GM18498 (cell line): ENCODE results near the gene POLE.

Source experiments
- ATAC-seq: cut with Tn5 transposase; IDR thresholded peaks from one replicate; pipeline ENCODE4 v1.9.1; 2021; ENCODE audit warnings: mild to moderate bottlenecking, moderate library complexity; ENCODE audit not compliant: unreplicated experiment

The POLE gene

DNA sequence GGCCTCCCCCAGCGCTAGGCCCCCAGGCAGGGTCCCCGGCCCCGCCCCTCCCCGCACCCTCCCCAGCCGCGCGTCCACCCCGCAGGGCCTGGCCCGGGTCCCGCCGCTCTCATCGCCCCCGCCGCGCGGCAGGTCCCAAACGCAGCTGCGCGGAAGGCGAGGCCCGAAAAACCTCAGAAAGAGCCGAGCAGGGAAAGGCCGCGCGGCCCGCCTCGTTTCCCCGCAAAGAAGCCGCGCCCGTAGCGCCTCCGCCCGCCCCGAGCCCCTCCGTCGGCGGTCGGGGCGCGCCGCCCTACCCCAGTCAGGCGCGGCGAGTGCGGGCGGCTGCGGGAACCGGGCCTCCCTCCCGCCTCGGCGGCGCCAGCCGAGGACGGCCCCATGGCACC is 324 bp downstream of the POLE start:
- peak; percentile 19 for ATAC-seq

- no peak for ATAC-seq
These were observed 1.7 kb downstream of the POLE start for GRCh38 chr12:132685400-132685799.

- ATAC-seq = no peak
These were observed 9.7 kb downstream of the POLE start for GRCh38 chr12:132677492-132677891.

- no peak for ATAC-seq
These were observed 11.2 kb downstream of the POLE start for GRCh38 chr12:132675757-132676432.

GRCh38 chr12:132674561-132674960 is 12.6 kb downstream of the POLE start:
- ATAC-seq = no peak

DNA sequence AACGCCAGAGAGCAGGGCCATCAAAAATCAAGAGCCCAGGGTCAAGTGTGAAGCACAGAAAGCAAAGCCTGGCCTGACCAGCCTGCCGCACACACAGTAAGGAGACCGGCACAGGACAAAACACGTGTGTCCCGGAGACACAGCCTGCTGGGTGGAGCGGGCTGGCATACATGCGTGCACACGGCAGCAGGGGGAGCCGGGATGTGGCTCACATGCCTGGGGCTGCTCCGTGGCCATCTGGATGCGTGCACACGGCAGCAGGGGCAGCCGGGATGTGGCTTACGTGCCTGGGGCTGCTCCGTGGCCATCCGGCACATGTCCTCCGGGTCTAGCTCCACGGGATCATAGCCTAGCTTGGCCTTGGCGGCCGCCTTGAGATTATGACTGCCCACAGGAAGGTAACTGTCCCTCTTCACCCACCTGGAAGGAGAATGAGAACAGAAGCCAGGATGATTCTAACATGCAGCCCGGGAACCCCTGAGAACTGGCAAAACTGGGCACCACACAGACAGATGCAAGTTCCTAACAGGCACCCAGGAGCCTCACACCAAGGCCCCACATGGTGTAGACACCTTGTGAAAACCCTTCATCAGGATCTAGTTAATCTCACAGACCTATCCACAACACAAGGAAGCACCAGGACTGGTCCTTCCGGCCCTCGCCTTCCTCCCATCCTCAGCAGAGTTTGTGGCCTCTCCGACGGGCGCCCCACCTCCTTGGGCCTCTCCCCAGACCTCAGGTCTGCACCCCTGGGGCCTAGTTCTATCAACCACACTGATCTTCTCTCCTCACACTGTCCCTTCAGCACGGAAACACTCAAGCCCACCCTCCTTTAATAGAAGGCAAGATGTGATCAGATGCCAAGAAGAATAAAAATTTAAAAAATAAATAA is 13.6 kb downstream of the POLE start:
- ATAC-seq = no peak

DNA sequence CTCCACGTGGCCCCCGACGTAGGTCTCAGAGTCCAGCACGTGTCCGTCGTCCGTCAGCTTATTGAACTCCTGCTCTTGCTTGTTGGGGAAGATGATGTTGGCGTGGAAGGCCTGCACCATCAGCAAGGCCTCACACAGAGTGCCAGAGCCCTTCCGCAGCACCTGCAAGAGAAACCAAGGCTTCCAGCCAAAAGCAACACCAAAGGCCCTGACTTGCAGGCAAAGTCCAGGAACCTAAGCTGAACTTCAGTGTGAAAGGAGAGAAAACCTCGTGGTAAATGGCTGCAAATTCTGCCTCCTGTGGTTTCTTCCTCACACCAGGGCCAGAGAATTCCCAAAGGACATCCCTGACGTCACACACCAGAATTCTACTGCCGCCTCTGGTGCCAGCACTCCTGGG is 14.5 kb downstream of the POLE start:
- ATAC-seq = no peak

DNA sequence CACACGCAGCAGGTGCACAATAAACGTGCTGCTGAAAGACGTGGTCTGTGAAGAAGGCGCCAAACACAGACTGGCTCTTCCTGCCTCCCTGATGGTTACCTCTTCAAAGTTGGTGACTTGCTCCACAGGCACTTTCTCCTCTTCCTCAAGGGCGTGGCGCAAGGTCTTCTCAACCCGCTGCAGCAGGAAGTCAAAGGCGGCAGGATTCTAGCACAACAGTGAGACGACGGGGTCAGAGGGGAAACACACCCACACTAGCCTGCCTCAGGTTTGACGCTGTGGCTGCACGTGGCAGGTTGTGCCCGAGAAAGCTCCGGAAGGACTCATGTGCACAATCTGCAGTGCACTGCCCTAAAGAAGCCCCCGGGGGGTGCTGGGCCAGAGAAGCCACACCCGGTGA is 15.0 kb downstream of the POLE start:
- no peak for ATAC-seq

DNA sequence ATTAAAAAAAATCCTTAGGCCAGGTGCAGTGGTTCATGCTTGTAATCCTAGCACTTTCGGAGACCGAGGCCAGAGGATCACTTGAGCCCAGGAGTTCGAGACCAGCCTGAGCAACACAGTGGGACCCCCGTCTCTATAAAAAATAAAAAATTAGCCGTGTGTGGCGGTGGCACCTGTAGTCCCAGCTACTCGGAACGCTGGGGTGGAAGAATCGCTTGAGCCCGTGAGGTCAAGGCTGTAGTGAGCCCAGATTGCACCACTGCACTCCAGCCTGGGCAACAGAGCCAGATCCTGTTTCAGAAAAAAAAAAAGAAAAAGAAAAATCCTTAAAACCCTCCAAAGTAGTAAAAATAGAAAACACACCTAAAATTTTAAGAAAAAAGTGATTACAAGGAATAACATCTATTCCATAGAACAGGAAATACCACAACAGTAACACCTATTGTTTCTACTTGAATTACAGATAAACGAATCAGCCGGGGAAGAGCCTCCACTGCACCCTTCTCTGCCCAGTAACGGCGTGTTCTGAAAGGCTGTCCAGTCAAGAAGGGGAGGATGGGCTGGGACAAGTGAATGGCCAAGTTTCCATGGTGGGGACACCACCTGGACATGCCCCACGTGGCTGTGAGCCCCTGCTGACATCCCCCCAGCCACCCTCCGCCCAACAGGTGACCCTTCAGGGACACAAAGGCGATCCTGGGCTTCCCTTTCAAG is 17.8 kb downstream of the POLE start:
- ATAC-seq = no peak

DNA sequence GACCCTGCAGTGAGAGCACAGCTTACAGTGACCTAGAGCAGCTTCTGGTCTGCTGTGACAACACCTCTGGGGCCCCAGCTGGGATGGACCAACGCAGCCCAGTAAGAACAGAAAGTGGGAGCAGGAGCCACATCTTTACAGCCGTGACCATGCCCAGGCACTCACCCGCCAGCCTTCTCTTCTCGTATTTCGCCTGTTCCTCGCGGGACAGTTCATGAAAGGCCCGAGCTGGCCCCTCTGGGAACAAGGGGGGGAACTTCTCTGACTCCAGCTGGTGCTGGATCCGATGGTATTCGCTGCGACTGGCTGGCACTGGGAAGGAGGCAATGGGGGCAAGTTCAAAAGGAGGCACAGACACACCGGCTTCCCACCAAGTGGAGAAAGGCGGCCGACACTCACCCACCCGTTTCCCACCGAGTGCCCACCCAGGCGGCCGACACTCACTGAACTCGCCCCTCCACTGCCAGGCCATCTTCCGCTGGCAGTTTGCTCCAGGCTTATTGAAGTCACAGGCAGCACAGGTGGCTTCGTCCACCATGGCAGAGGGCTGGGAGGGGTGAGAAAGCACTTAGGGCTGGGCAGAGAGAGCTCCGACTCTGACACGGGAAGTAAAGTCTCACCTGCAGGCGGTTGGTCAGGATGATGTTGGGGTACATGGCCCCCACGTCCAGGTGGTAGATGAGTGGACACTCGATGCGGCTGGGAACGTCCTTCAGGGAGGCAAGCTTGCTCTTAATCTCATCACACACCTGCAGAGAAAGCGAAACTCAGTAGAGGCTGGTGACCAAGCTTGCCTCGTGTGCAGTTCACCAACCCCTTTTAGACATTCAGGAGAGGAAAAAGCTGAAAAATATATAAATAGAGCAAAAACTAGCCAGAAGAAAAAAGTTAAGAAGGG is 18.7 kb downstream of the POLE start:
- ATAC-seq = no peak

- ATAC-seq = no peak
These were observed 21.3 kb downstream of the POLE start for GRCh38 chr12:132665794-132666193.

DNA sequence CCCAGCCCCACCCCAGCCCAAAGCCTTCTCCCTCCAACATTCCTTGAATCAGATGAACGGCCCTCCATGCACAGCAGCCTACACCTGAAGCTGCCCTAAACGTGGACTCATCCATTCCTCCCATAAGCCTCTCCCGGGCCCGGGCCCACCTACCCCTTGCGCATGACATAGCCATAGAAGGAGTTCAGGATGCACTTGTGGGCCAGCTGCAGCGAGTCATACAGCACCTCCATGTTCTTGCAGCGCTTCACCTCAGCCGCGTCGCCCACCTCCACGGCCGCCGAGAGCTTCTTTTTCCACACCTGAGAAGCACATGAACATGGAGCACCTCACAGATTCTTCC is 22.0 kb downstream of the POLE start:
- ATAC-seq = no peak

- no peak for ATAC-seq
These were observed 22.7 kb downstream of the POLE start for GRCh38 chr12:132664206-132665148.

DNA sequence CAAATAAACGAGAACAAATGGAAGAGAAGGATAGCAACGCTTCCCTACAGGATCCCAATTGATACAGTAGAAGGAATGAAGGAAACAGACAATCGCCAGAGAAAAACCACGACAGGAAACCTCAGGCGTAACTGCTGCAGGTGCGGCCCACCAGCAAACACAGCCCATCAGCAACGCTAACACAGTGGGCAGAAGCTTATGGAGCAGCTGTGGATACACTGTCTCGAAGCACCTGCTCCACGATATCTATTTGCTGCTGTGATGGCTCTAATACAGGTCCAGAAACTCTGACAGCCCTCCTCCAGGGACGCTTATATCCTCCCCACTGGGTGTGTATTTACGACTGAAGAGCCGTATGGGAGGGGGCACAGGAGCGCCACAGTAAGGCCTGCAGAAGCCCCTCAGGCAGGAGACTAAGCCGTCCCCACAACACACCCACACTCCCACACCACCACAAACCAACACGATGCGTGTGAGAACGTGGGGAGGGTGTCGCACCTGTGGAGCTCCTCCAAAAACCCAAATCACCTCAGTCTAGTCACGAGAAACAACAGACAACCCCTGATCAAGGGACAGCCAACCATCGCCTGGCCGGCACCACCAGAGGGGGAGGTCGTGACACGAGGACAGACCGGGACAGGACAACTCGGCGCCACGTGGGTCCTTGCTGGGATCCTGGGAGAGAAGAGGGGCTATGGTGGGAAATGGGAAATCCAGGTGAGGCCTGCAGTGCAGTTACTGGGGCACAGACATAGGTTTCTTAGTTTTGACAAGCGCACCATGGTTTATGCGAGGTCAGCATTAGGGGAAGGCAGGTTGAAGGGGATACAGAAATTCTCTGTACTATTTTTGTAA is 24.0 kb downstream of the POLE start:
- ATAC-seq = no peak

DNA sequence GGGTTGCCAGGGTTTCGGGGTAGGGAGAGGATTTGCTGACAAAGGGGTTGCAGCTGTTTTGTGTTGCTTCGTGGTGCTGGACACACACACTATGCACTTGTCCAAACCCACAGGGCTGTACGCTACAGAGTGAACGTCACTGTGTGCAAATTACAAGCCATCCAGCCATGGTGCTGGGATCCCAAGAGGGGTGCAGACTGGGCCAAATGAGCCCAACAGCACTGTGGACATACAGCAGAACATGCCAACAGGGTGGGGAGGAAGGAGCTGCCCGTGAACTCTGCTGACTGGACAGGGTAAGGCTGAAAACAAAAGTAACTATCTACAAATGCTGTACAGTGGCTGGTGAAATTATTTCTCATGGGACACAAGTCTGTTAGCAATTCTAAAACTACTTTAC is 25.2 kb downstream of the POLE start:
- no peak for ATAC-seq

DNA sequence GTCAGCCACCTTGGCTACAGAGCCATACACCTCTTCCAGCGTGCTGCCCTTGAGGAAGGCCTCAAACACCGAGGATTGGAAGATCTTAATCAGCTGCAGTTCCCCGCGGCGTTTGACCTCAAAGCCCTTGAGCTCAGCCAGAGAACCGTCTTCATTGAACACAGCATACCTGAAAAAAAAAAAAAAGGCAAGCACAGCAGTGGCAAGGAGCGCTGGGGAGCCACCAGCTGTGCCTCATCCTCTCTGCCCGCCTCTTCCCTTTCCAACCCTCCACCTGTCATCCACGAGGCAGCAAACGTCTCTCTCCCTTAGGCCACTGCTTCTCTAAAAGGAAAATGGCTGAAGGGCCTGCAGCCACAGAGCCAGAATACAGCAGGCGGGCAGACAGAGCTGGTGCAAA is 26.1 kb downstream of the POLE start:
- ATAC-seq = no peak

- ATAC-seq = no peak
These were observed 27.1 kb downstream of the POLE start for GRCh38 chr12:132660052-132660451.

- ATAC-seq = no peak
These were observed 28.0 kb downstream of the POLE start for GRCh38 chr12:132659146-132659545.
